H1 (cell line): ENCODE measurements around the gene PLA2G4E. TPM values are rescaled to one million over a fixed set of nuclear protein-coding genes. Genes with fewer than 3 reads are reported as not detected.

Source experiments
- BACH1 ChIP-seq: IDR thresholded peaks from 2 replicates; pipeline ENCODE4 v1.6.1; 2012; ENCODE audit warnings: low read length, improper control_type of control experiment
- CTCF ChIP-seq, 3 experiments: IDR thresholded peaks; 1 replicate in 2 of 3; 2 replicates in 1 of 3; pipeline versions ENCODE4 v1.5.1 to v1.6.1; 2011; ENCODE audit warnings: low read length in 3 of 3, mild to moderate bottlenecking in 3 of 3, inconsistent platforms in 2 of 3, low read depth in 1 of 3, moderate library complexity in 1 of 3; ENCODE audit not compliant: insufficient read depth in 1 of 3; ENCODE audit errors: control extremely low read depth in 1 of 3
- GABPA ChIP-seq: IDR thresholded peaks from 2 replicates; pipeline ENCODE4 v1.6.1; 2011; ENCODE audit warnings: mild to moderate bottlenecking, low read length, moderate library complexity, borderline replicate concordance; ENCODE audit not compliant: insufficient read depth
- JUN ChIP-seq: IDR thresholded peaks from 2 replicates; pipeline ENCODE4 v1.6.1; 2011; ENCODE audit warnings: low read depth, mild to moderate bottlenecking, improper control_type of control experiment, low read length
- RNF2 ChIP-seq: fragments of 200-900, 300-1000 bp; sonication (generic); IDR thresholded peaks from 2 replicates; pipeline ENCODE4 v1.7.1; 2016; ENCODE audit warnings: borderline replicate concordance, low read depth, mild to moderate bottlenecking, antibody characterized with exemption, low read length; ENCODE audit not compliant: poor library complexity, severe bottlenecking; ENCODE audit errors: missing control alignments
- polyA plus RNA-seq, 7 experiments: library from polyadenylated mRNA; depleted of rRNA in 3 of 7; stranded (reverse) in 5 of 7; unstranded in 2 of 7; fragments of >200 nt in 5 of 7; fragments of 200-250 nt in 2 of 7; gene quantifications; 1 replicate in 5 of 7; 2 replicates in 1 of 7; 4 replicates in 1 of 7; pipeline versions ENCODE4 v1.2.1 to v1.2.3, GENCODE V29; 2011 to 2013; ENCODE audit warnings: missing spikeins in 2 of 7, mixed read lengths in 2 of 7
- total RNA-seq: library from RNA; stranded (reverse); fragmentation: NEBNext Ultra II Directional; extraction: Animal tissue kit (Norgen Biotek cat#: 25700); gene quantifications from 2 replicates; pipeline ENCODE4 v1.2.1, GENCODE V29; 2021

Gene PLA2G4E
- total and polyA plus RNA-seq, 2 of the 8 experiments (the other 6 are each of a cell fraction or from before 2014, with no cell fraction given) = 0.03 TPM; not detected in 1

GRCh38 chr15:41934843-41935242, 86.0 kb downstream of the PLA2G4E start (continued):
- TF ChIP-seq CTCF (IDR thresholded peaks at IDR 0.05; ENCODE audit: control extremely low read depth in 1 of 3, insufficient read depth in 1 of 3, low read depth in 1 of 3, low read length in 3 of 3) (no peak), JUN (no peak), GABPA (no peak), RNF2 (no peak), BACH1 (no peak)
